Motor neuron (in vitro differentiated cells): ENCODE data around the gene SUSD6. TPM values are rescaled to one million over a fixed set of nuclear protein-coding genes. Genes with fewer than 3 reads are reported as not detected.
"Not testable (repeated sequence)": the region's sequence is repeated elsewhere in the genome, so short reads cannot be mapped to it uniquely, and the experiment has no call there.

ENCODE experiments used
- ATAC-seq, 8 experiments: fragments of 200-7000 bp; cut with Tn5 transposase; replicated peaks in 6 of 8; 2 replicates each; pipeline ENCODE4 v1.8.0; 2021; ENCODE audit warnings: mild to moderate bottlenecking in 8 of 8, moderate library complexity in 8 of 8
- H3K27ac ChIP-seq, 2 donors: fragments of 250-450 bp; sonication (Bioruptor Pico); 2 replicates each; pipeline ENCODE4 v1.9.0; 2021; ENCODE audit warnings: antibody characterized with exemption in 2 of 2, mild to moderate bottlenecking in 2 of 2, moderate library complexity in 1 of 2
- H3K4me1 ChIP-seq, 2 donors: fragments of 250-450 bp; sonication (Bioruptor Pico); replicated peaks in 1 of 2; 2 replicates each; pipeline ENCODE4 v1.6.1; 2021; ENCODE audit warnings: antibody characterized with exemption in 2 of 2, mild to moderate bottlenecking in 2 of 2, moderate library complexity in 1 of 2
- H3K4me3 ChIP-seq, 5 donors: fragments of 250-450 bp; sonication (Bioruptor Pico); 2 replicates each; pipeline ENCODE4 v1.9.0; 2021; ENCODE audit warnings: antibody characterized with exemption in 5 of 5, mild to moderate bottlenecking in 5 of 5, moderate library complexity in 4 of 5
- WGBS, 10 experiments: fragments of 450-650 bp; shearing (Covaris generic); methylation state at CpG; one replicate each; pipeline ENCODE4 v1.0.0; 2022; 5-methylcytosine and 5-hydroxymethylcytosine counted together
- in situ Hi-C, 9 experiments: fragments of 400-800 bp; cut with MboI; loops; one replicate each; pipeline ENCODE4 v1.15.0; 2021; ENCODE audit warnings: low sequenced_read_pairs in 9 of 9, low pct_unique_long_range_greater_than_20kb in 2 of 9; ENCODE audit not compliant: unreplicated experiment in 9 of 9
- total RNA-seq, 8 experiments: library from RNA; unstranded; fragments of 300-600 nt; gene quantifications; 2 replicates each; pipeline versions ENCODE4 v1.2.3 to v1.2.4, GENCODE V29; 2022

The SUSD6 gene
- total RNA-seq, 8 experiments from 2014 or later = 6.5 to 36.3 (median 12.2) TPM

- in situ Hi-C loops = loop anchor here in 4 of 9 experiments (25.0 kb wide), 1 partner anchor 142 kb away; no protein-coding TSS in a partner anchor
- Histone ChIP-seq H3K4me1 (peaks cover 0 to 9% of the 10 kb centered on the region in 2 donors), H3K4me3 (no peak overlapping the region), H3K27ac (no peak overlapping the region)
- 63 to 100% (median 88%) methylated on average over 1 to 5 of the region's 5 CpGs; no CpG with 5 or more reads in 3 of the 10 experiments for WGBS, 10 experiments
- no peak for ATAC-seq
Measured at GRCh38 chr14:69595336-69595735, 16.1 kb upstream of the SUSD6 start.

DNA sequence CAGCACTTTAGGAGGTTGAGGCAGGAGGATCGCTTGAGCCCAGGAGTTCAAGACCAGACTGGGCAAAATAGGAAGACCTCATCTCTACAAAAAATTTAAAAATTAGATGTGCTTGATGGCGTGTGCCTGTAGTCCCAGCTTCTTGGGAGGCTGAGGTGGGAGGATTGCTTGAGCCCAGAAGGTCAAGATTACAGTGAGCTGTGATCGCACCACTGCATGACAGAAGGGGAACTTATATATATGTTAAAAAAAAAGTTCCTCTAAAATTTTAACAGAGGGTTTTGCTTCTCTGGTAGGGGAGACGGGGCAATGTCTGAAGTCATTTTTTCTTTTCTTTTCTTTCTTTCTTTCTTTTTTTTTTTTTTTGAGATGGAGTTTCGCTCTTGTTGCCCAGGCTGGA lies 12.0 kb upstream of the SUSD6 start:
- not testable (repeated sequence) for ATAC-seq, H3K4me3 ChIP-seq, H3K4me1 ChIP-seq, H3K27ac ChIP-seq
- WGBS, 10 experiments = 46 to 100% (median 94%) methylated on average over 1 to 4 of the region's 5 CpGs
- in situ Hi-C loops = loop anchor here in 4 of 9 experiments (25.0 kb wide), 1 partner anchor 138 kb away; no protein-coding TSS in a partner anchor

GRCh38 chr14:69600304-69600891 lies 11.0 kb upstream of the SUSD6 start:
- Histone ChIP-seq H3K4me3 (no peak overlapping the region), H3K27ac (no peak overlapping the region), H3K4me1 (peaks cover 0 to under 1% of the 10 kb centered on the region in 2 donors)
- 30 to 100% (median 90%) methylated on average over 1 to 2 of the region's 3 CpGs; no CpG with 5 or more reads in 4 of the 10 experiments for WGBS, 10 experiments
- in situ Hi-C loops = no loop called here
- ATAC-seq = no peak

GRCh38 chr14:69605738-69606137 lies 5.7 kb upstream of the SUSD6 start:
- in situ Hi-C loops = no loop called here
- Histone ChIP-seq H3K27ac (peak overlapping the region; percentile 8 to 54), H3K4me1 (peaks cover 20 to 24% of the 10 kb centered on the region in 2 donors), H3K4me3 (no peak overlapping the region)
- ATAC-seq = peak; percentile 66 to 97 (median 88)

- peak overlapping the region; percentile 8 to 54 for H3K27ac ChIP-seq
- peaks cover 20 to 25% of the 10 kb centered on the region in 2 donors for H3K4me1 ChIP-seq
- in situ Hi-C loops = no loop called here
- H3K4me3 ChIP-seq = no peak overlapping the region
- ATAC-seq = peak in 3 of 8 experiments; percentile 1 to 7 (median 5)
- 33 to 90% (median 79%) methylated on average over 1 to 5 of the region's 5 CpGs; no CpG with 5 or more reads in 1 of the 10 experiments for WGBS, 10 experiments
Measured at GRCh38 chr14:69606258-69607184, 4.9 kb upstream of the SUSD6 start.

- 13 to 80% (median 43%) methylated on average over 2 to 7 of the region's 8 CpGs; no CpG with 5 or more reads in 3 of the 10 experiments for WGBS, 10 experiments
- H3K4me3 ChIP-seq = peak overlapping the region; percentile 73 to 94 (median 90)
- ATAC-seq = no peak
Measured at GRCh38 chr14:69610020-69610873, 1.1 kb upstream of the SUSD6 start.

DNA sequence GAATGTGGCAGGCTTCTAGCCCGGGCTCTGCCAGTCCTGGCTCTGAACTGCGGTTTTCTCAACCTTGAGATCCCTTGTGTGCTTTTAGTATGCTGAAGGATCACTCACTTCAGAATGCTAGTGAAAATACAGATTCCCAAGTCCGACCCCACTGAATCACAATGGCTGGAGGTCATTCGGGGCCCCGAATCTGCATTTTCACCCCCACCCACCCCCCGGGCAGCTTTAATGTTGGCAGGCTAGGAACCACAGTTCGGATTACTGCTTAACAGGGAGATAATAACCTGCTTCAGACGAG lies 573 bp upstream of the SUSD6 start:
- peak overlapping the region; percentile 63 to 65 for H3K27ac ChIP-seq
- H3K4me1 ChIP-seq = peaks cover 33 to 38% of the 10 kb centered on the region in 2 donors
- ATAC-seq = peak; percentile 6 to 23 (median 11)
- H3K4me3 ChIP-seq = peak overlapping the region; percentile 73 to 94 (median 90)
- 0 to 20% (median 0%) methylated on average over 1 to 4 of the region's 8 CpGs; no CpG with 5 or more reads in 4 of the 10 experiments for WGBS, 10 experiments
- in situ Hi-C loops = no loop called here

More at GRCh38 chr14:69610020-69610873, 1.1 kb upstream of the SUSD6 start:
- Histone ChIP-seq H3K4me1 (peaks cover 34 to 42% of the 10 kb centered on the region in 2 donors), H3K27ac (peak overlapping the region; percentile 63 to 65)
- in situ Hi-C loops = no loop called here

DNA sequence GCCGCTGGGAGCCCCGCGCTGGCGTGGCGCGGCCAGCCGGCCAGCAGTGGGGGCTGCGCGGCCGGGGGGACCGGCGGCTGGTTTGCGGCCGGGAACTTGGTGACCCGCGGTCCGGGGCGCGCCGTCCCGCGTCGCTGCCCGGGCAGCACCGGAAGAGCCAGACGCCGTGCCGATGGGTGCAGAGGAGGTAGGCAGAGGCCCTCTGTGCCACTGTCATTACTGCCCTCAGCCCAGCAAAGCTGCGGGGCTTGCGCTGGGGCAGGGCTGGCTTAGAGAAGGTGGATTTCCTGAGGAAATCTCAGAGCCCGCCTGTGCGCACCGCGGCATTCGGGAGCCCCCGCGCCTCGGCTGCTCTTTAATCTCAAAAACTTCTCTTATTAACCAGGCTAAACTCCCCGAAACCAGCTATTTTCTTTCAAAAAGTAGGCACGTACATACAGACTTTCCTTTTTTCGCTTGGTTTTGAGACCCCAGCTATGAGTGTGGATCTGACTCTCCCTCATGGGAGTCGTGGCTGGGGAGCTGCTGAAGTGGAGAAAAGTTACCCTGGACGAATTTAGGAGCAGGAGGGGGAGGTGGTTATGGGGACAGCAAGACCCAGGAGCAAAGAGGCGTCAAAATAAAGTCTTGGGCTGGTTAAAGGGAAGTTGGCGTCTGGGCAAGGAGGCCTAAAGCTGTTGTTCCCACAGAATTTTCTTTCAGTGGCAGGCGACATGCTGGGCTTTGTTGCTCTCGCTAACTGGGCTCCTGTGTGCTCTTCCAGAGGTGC lies 802 bp downstream of the SUSD6 start:
- peaks cover 27 to 30% of the 10 kb centered on the region in 2 donors for H3K4me1 ChIP-seq
- in situ Hi-C loops = no loop called here
- peak overlapping the region; percentile 91 to 92 for H3K27ac ChIP-seq
- WGBS, 10 experiments = 0 to 6% (median 1%) methylated on average over 1 to 10 of the region's 47 CpGs; no CpG with 5 or more reads in 2 of the 10 experiments
- H3K4me3 ChIP-seq = peak overlapping the region; percentile 73 to 94 (median 90)
- ATAC-seq = peak in 2 of 8 experiments; percentile 10 to 38

GRCh38 chr14:69612783-69613130 lies 1.4 kb downstream of the SUSD6 start:
- Histone ChIP-seq H3K4me3 (peak overlapping the region; percentile 73 to 94 (median 90)), H3K4me1 (peaks cover 30% of the 10 kb centered on the region in 2 donors), H3K27ac (no peak overlapping the region)
- ATAC-seq = no peak
- in situ Hi-C loops = no loop called here
- WGBS, 10 experiments = 0 to 54% (median 20%) methylated on average over 1 to 2 of the region's 2 CpGs; no CpG with 5 or more reads in 1 of the 10 experiments

DNA sequence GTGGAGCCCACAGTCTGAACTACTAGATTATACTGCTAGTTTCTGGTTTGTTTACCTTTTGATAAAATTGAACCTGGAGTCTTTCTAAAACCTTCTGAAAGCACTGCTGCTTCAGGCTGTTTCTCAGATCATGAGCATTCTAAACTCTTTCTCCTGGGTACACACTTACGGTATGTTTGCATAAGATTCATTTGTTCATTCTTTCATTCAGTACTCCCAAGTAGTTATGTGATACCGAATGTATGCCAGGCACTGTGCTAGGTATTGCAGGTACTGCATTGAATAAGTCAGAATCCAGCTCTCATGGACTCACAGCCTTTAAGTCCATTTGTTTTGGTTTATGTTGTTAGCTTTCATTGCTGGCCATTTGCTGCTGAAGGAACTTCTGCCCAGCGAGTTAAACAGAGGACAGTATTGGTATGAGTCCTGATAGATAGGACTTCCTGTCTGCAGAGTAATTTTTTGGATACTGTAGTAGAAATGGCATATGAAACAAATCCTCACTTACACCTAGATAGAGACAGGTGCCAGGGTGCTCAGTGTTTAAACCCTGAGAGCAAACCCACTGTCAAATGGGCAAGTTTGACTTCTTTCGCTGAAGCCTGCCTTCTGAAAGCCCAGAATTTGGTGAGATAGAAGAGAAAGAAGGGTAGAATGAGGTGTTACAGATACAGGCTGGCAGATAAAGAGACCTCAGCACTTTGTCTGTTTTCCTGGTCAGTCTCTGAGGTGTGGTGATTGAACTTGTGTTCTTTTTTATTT lies 2.1 kb downstream of the SUSD6 start:
- Histone ChIP-seq H3K27ac (no peak overlapping the region), H3K4me1 (peaks cover 30% of the 10 kb centered on the region in 2 donors), H3K4me3 (peak overlapping the region in 3 of 5 donors; percentile 73 to 91 (median 90))
- WGBS, 10 experiments = 80 to 100% (median 89%) methylated on average over 1 to 4 of the region's 4 CpGs; no CpG with 5 or more reads in 2 of the 10 experiments
- in situ Hi-C loops = no loop called here
- no peak for ATAC-seq

GRCh38 chr14:69614592-69614991 lies 3.2 kb downstream of the SUSD6 start:
- H3K4me3 ChIP-seq = no peak overlapping the region
- no peak overlapping the region for H3K27ac ChIP-seq
- in situ Hi-C loops = no loop called here
- WGBS, 10 experiments = 0 to 100% (median 51%) methylated on average over 1 to 2 of the region's 2 CpGs; no CpG with 5 or more reads in 2 of the 10 experiments
- no peak for ATAC-seq
- H3K4me1 ChIP-seq = peaks cover 30% of the 10 kb centered on the region in 2 donors
